Measurements from ENCODE around the gene CHST3. TPM values are rescaled to one million over a fixed set of nuclear protein-coding genes. Genes with fewer than 3 reads are reported as not detected.

Gene CHST3
- total RNA-seq, 4 donors from 2014 or later: 41.2 to 56.4 (median 47.4) TPM

DNA sequence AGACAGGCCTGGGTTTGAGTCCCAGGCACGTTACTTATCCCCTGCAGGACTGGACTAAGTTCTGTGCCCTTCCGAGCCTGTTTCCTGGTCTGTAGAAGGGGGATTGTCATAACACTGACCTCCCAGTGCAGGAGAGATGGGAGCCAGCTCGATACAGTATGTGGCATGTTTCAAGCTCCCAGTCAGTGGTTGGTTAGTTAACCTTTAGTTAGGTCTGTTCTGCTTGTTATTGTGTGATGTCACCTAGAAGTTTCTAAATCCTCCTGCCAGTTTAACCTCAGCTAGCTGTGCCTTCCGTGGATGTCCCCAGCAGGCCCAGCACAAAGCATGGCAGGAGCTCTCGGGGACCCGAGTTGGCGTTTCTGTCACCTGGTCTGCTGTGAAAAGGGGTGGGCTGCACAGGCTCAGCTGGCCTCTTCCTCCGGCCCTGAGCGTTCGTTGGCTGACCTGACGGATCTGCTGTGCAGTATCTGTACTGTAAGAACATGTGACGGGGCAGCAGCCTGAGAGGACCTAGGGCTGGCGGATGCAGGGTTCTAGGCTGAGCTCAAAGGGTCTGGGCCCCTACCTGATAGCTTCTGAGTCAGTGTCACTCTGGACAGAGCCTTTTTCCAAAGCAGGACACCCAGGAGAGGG is 71.2 kb downstream of the CHST3 start:
- H3K4me3 ChIP-seq: no peak overlapping the region
- TF ChIP-seq, protein P1, sequence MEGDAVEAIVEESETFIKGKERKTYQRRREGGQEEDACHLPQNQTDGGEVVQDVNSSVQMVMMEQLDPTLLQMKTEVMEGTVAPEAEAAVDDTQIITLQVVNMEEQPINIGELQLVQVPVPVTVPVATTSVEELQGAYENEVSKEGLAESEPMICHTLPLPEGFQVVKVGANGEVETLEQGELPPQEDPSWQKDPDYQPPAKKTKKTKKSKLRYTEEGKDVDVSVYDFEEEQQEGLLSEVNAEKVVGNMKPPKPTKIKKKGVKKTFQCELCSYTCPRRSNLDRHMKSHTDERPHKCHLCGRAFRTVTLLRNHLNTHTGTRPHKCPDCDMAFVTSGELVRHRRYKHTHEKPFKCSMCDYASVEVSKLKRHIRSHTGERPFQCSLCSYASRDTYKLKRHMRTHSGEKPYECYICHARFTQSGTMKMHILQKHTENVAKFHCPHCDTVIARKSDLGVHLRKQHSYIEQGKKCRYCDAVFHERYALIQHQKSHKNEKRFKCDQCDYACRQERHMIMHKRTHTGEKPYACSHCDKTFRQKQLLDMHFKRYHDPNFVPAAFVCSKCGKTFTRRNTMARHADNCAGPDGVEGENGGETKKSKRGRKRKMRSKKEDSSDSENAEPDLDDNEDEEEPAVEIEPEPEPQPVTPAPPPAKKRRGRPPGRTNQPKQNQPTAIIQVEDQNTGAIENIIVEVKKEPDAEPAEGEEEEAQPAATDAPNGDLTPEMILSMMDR (IDR thresholded peaks at IDR 0.05): no peak
- TF ChIP-seq EP300 (IDR thresholded peaks at IDR 0.05) (no peak), POLR2A (IDR thresholded peaks at IDR 0.05) (no peak)
- 86 to 88% methylated on average over 13 of the region's 13 CpGs for WGBS, 2 donors
- H3K36me3 ChIP-seq: no peaks in the 10 kb centered on the region
- H3K9me3 ChIP-seq: no peaks in the 10 kb centered on the region
- DNase-seq (ENCODE audit: low spot score in 2 of 2): no peak
- H3K27ac ChIP-seq: no peak overlapping the region
- no peaks in the 10 kb centered on the region for H3K27me3 ChIP-seq
- H3K4me1 ChIP-seq: peaks cover 0 to 24% (median 2%) of the 10 kb centered on the region in 4 donors

DNA sequence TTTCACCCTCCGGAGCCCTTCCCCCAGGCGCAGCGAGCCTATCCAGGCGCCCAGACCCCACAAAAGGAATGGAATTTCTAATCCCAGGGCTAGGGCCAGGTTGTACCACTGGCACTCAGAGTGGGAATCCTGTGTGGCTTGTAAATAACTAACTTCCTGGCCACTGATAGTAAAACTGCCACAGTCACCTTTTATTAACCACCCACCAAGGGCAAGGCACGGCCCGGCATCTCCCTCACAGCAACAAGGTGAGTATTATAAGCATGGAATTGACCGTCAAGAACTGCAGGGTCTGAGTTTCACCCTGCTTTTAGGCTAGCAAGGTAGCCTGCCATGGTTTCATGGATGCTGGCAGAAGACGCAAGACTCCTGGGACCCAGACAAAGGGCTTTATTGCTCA is 73.1 kb downstream of the CHST3 start:
- 92 to 96% methylated on average over 8 of the region's 8 CpGs for WGBS, 2 donors
- H3K27me3 ChIP-seq: no peaks in the 10 kb centered on the region
- no peak overlapping the region for H3K4me3 ChIP-seq
- no peaks in the 10 kb centered on the region for H3K9me3 ChIP-seq
- TF ChIP-seq POLR2A (IDR thresholded peaks at IDR 0.05) (no peak), EP300 (IDR thresholded peaks at IDR 0.05) (no peak)
- TF ChIP-seq, protein P1 (IDR thresholded peaks at IDR 0.05): no peak
- H3K36me3 ChIP-seq: no peaks in the 10 kb centered on the region
- H3K27ac ChIP-seq: no peak overlapping the region
- no peak for DNase-seq (ENCODE audit: low spot score in 2 of 2)
- peaks cover 0 to 15% (median 0%) of the 10 kb centered on the region in 4 donors for H3K4me1 ChIP-seq

GRCh38 chr10:72037811-72038210 is 73.6 kb downstream of the CHST3 start:
- Histone ChIP-seq H3K27me3 (no peaks in the 10 kb centered on the region), H3K27ac (peak overlapping the region in 1 of 4 donors; percentile 30), H3K4me3 (no peak overlapping the region), H3K36me3 (no peaks in the 10 kb centered on the region), H3K4me1 (peaks cover 0 to 20% (median 0%) of the 10 kb centered on the region in 4 donors), H3K9me3 (no peaks in the 10 kb centered on the region)
- DNase-seq (ENCODE audit: low spot score in 2 of 2): no peak
- TF ChIP-seq POLR2A (IDR thresholded peaks at IDR 0.05): no peak
- TF ChIP-seq EP300 (IDR thresholded peaks at IDR 0.05): no peak
- TF ChIP-seq, protein P1 (IDR thresholded peaks at IDR 0.05): no peak
- WGBS, 2 donors: 76 to 87% methylated on average over 3 of the region's 3 CpGs

DNA sequence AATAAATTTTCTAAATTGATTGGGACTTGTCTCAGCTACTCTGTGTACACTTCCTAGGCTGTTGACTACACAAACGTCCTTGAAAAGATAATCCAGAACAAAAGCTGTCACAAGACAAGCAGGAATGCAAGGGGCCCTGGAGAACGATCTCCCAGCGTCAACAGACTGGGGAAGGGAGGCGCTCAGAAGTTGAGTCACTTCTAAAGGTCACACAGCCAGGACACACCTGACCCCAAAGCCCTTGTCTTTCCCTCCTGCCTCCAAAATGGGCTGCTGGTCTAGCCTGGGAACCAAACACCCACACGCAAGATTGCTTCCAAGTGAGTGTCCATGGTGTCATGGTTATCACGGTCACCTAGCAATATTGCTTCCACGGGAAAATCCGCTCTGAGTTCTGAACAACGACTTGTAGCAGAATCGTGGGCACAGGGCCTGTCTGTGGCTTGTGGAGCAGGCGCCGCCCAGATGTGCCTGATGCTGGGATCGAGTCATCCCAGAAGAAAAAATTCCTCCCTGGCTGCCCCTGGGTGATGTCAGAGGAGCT is 74.3 kb downstream of the CHST3 start:
- Histone ChIP-seq H3K4me1 (peaks cover 0 to 25% (median 0%) of the 10 kb centered on the region in 4 donors), H3K27me3 (no peaks in the 10 kb centered on the region), H3K27ac (peak overlapping the region in 2 of 4 donors; percentile 30 to 36), H3K36me3 (no peaks in the 10 kb centered on the region), H3K9me3 (no peaks in the 10 kb centered on the region), H3K4me3 (no peak overlapping the region)
- WGBS, 2 donors: 53 to 59% methylated on average over 13 of the region's 13 CpGs
- no peak for DNase-seq (ENCODE audit: low spot score in 2 of 2)
- TF ChIP-seq, protein P1 (IDR thresholded peaks at IDR 0.05): no peak
- TF ChIP-seq EP300 (IDR thresholded peaks at IDR 0.05): no peak
- no peak for TF ChIP-seq POLR2A (IDR thresholded peaks at IDR 0.05)

GRCh38 chr10:72039377-72039776 is 75.2 kb downstream of the CHST3 start:
- H3K27me3 ChIP-seq: no peaks in the 10 kb centered on the region
- H3K36me3 ChIP-seq: no peaks in the 10 kb centered on the region
- WGBS, 2 donors: 76 to 79% methylated on average over 9 of the region's 9 CpGs
- no peaks in the 10 kb centered on the region for H3K9me3 ChIP-seq
- DNase-seq (ENCODE audit: low spot score in 2 of 2): no peak
- peak overlapping the region in 2 of 4 donors; percentile 30 to 36 for H3K27ac ChIP-seq
- H3K4me3 ChIP-seq: no peak overlapping the region
- H3K4me1 ChIP-seq: peaks cover 0 to 27% (median 0%) of the 10 kb centered on the region in 4 donors
- TF ChIP-seq, protein P1 (IDR thresholded peaks at IDR 0.05): no peak
- TF ChIP-seq EP300 (IDR thresholded peaks at IDR 0.05): no peak
- TF ChIP-seq POLR2A (IDR thresholded peaks at IDR 0.05): no peak

All from tibial nerve (tissue), 4 donors.